Stimulated activated CD4-positive, alpha-beta T cell treated with anti-CD3 and anti-CD28 coated beads, Interleukin-4, amount 100 ng/mL, for 1 hour (primary cell): ENCODE results near the gene SULT1A1.
"Not testable (repeated sequence)": the region's sequence is repeated elsewhere in the genome, so short reads cannot be mapped to it uniquely, and the experiment has no call there.

ENCODE experiments used
- DNase-seq: peaks from one replicate; pipeline ENCODE4 v3.0.0-alpha.2; 2020

SULT1A1 gene

DNA sequence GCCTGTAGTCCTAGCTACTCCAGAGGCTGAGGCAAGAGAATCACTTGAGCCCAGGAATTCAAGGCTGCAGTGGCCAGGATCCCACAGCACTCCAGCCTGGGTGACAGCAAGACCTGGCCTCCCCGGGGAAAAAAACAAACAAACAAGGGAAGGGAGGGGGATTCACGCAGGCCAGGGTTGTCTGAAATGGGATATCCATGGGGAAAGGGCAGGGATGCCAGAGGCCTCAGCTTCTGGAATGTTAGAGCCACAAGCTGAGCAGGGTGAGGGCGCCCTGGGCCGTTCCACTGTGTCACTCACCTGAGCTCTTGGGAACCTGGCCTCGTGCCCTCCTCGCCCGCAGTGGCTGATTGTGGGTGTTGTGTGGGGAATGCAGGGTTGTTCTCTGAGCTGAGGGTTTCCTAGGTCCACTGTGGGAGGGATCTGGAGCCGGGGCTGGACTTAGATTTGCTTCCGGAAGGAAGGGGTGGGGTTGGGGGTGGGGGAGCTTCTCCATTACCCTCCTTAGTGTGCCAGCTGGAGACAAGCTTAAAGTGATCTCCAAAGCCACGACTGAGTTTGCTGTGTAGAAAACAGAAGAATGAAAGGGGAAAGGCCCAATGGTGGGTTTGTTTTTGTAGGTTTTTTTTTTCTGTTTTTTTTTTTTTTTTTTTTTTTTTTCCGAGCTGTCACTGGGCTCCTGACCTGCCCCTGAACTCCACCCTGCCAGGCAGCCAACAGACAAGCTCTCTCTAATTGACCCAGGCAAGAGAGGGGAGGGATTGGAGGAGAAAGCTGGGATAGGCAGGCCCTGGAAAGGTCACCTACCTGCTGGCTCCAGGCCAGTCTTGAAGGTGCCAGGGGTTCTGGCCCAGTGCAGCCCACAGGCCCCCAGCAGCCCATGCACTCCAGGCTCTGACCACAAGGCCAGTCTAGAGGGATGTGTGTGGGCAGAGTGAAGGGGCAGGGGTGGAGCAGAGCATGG is at the start of gene SULT1A1:
Gene SULT1A1, minus strand, starts transcription at position 414 of the 964 bp plus-strand sequence. CDS start 1,189 bp downstream, outside the sequence.
- DNase-seq, result no peak

DNA sequence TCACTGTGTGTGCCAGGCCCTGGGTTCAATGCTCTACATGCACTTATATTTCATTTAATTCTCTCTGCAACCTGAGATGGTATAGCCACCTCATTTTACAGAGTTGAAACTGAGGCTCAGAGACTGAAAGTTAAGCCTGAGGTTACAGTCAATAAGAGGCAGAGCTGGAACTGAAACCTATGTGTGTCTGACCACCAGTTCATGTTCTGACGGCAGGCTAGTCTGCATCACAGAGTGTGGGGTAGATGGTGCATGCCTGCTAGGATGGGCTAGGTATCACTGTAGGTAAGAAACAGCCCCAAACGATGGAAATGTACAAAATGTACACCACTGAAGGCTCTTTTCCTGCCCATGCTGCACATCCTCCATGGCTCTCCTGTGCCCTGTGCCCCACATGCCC is 30.1 kb upstream of the SULT1A1 start:
- not testable (repeated sequence) for DNase-seq

DNA sequence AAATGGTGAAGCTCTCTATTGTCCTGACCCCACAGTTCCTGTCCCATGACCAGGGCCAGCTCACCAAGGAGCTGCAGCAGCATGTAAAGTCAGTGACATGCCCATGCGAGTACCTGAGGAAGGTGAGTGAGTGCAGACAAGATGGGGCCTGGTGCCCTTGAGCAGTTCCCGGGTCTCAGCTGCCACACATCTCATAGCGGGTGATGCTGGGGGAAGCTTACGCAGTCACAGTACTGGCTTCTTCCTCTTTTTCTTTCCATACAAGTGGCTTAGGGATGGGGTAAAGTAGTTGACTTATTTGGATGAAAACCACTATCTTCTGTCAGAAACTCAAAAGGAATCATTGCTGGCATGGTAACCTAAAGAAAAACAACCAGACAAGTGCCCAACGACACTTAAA is 28.5 kb upstream of the SULT1A1 start:
- not testable (repeated sequence) for DNase-seq

DNA sequence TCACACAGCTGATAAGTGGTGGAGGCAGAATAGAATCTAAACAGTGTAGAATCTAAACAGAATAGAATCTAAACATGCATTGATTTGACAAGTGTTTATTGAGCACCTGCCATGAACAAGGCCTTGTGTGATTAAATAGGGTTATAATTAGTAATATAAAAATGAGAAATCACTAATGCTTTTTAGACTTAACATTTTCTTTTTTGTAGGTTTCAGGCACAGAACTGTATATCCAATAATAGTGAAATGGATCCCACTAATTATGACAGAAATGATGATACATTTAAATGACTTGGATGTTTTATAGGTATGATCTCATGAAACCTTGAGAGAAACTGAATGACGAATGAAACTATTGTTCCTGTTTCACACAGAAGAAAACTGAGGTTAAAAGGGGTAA is 27.9 kb upstream of the SULT1A1 start, which contains the start of gene NPIPB8:
Gene NPIPB8, plus strand, starts transcription at position 301 of the 400 bp plus-strand sequence. CDS start 296 bp downstream, outside the sequence.
- DNase-seq, result not testable (repeated sequence)

DNA sequence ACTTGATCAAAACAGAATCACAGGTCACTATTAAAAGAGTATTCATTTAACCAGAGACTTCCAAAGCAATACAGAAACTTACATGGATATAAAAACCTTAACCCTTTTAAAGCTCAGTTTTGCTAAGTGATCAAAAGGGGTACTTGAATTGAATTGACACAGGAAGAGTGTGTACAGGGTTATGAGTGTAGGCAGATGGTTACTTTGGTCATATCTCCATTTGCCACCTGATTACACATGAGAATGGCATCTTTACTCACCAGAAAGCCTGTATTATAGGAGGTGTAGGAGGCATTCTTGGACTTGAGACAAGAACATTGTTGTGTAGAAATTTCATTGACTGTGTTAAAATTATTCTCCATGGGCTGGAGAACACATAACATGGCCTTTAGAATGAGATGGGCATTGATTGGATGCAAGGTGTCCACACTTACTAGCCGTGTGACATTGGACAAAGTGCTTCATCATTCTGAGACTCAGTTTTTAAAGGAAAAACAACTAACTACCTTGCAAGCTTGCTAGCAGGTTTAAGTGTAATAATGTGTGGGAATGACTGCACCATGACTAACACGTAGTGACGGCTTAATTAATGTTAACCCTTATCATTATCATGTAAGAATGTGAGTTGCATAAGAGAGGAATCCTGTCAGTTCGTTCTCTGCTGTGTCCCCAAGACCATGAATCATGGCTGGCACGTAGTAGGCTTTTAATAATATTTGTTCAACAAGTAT is 26.4 kb upstream of the SULT1A1 start:
- not testable (repeated sequence) for DNase-seq

DNA sequence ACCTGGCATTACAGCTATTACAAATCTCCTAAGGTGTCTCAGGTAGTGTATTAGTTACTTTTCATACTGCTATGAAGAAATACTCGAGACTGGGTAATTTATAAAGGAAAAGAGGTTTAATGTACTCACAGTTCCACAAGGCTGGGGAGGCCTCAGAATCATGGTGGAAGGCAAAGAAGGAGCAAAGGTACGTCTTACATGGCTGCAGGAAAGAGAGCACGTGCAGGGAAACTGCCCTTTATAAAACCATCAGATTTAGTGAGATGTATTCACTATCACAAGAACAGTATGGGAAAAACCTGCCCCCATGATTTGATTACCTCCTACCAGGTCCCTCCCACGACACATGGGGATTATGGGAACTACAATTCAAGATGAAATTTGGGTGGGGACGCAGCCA is 21.1 kb upstream of the SULT1A1 start:
- DNase-seq, result not testable (repeated sequence)

DNA sequence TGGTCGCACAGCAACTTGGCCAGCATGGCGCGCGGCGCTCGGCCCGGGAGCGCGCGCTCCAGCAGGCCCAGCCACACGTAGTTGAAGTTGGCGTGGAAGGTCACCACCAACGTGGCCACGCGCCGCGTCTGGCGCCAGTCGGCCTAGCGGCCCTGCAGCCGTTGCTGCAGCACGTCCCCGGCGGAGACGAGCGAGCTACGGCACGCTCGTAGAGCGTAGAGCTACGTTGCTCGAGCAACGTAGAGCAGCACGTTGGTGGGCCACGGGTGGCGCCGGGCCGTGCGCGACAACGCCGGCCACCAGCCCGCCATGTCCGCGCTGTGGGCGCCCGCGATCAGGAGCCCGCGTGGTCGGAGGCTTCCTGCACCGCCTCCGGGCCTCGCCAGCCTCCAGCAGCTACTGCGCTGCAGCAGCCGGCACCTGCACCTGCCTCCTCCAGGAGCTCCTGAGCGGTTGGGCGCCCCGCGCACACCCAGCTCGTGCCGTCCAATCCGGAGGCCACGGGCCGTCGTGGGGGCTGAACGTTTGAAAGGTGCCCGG is 13.4 kb upstream of the SULT1A1 start:
- DNase-seq, result peak; percentile 73

DNA sequence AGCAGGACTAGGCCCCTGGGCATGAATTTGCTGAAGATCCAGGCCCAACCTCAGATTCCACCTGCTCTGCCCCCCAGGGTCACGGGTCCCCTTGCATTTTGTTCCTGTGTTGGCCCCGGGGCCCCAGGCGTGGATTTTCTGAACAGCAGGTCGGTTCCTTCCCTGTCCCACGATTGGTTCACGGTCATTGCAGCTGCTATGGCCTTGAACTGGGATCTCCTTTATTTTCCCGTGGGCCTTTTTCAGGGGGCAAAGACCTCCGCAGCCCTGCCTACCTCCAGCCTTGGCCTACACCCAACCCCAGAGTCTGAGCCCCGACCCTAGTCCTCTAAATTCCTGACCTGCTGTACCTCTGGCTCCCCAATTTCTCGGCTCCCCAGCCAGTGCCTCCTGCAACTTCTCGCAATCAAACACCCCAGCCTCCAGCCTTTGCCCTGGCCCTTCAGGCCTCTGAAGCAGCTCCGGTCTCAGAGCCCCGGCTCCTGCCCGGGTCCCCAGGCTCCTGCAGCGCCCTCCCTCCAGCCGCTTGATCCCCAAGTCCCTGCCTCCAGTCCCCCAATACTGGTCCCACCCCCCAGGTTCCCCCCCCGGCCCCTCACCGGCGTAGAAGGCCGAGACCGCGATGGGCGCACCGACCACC is 12.8 kb upstream of the SULT1A1 start:
- not testable (repeated sequence) for DNase-seq

DNA sequence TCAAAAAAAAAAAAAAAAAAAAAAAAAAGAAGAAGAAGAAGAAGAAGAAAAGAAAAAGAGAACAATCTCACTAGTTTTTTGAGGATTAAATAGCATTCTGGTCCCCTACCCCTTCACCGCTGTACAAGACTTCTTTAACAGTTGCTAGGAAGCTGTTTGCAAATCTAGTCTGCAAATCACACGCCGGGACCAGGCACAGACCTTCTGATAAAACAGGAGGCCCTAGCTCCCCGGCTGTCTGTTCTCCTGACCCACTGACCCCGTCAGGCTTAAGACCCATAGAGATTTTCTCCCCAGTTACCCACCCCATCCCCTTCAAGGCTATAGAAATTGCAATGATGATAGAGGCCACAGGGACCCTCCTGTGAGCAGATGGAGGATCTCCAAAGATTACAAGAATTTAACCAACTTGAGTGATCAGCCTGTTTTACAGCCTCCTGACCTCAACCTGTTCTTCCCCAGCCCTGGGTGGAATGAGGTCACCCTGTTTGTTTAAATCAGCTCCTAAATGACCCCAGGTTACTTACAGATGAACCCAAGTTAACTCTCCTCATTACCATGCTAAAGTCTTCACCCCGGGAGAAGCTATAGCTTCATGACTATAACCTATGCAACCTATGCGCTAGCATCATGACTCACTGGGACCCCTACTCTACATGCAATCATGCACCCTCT is 11.8 kb upstream of the SULT1A1 start:
- no peak for DNase-seq

DNA sequence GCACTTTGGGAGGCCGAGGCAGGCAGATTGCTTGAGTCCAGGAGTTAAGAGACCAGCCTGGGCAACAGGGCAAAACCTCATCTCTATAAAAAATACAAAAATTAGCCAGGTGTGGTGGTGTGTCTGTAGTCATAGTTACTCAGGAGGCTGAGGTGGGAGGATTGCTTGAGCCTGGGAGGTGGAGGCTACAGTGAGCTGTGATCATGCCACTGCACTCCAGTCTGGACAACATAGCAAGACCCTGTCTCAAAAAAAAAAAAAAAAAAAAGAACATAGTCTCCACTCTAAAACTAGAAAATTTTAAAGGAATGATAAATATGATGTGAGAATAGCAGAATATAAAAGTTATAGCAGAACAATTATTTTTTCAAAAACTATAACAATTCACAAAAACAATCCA is 10.5 kb upstream of the SULT1A1 start:
- not testable (repeated sequence) for DNase-seq

DNA sequence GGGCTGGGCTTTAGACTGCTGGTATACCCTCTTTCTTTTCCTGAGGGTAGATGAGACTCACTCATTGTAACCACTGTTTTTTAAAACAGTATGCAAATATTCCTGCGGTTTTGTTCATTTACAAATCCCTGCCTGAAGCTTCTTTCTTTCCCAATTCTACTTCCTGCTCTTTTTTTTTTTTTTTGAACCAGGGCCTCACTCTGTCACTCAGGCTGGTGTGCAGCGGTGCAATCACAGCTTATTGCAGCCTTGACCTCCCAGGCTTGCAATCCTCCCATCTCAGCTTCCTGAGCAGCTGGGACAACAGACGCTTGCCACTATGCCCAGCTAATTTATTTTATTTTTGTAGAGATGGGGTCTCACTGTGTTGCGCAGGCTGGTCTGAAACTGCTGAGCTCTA is 8.0 kb upstream of the SULT1A1 start:
- no peak for DNase-seq

DNA sequence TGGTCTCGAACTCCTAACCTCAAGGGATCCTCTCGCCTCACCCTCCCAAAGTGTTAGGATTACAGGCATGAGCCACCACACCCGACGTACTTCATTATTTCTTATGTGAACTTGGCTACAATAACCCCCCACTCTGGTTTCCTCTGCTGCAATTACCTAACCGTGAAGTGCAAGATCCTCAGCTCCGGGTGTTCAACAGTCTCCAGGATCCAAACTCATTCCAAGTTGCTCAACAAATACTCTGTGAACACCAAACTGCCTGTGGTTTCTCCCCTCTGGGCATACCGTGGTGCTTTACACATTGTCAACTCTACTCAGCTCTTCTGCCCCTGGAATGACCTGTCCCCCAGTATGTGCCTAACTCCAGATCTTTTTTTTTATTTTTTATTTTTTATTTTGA is 6.8 kb upstream of the SULT1A1 start:
- DNase-seq, result no peak

DNA sequence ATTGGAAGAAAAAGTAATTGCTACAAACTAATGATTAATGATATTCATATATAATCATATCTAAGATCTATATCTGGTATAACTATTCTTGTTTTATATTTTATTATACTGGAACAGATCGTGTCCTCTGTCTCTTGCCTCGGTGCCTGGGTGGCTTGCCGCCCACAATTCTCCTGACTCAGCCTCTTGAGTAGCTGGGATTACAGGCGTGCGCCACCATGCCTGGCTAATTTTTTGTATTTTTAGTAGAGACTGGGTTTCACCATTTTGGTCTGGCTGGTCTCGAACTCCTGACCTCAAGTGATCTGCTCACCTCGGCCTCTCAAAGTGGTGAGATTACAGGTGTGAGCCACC is 6.4 kb upstream of the SULT1A1 start:
- not testable (repeated sequence) for DNase-seq

DNA sequence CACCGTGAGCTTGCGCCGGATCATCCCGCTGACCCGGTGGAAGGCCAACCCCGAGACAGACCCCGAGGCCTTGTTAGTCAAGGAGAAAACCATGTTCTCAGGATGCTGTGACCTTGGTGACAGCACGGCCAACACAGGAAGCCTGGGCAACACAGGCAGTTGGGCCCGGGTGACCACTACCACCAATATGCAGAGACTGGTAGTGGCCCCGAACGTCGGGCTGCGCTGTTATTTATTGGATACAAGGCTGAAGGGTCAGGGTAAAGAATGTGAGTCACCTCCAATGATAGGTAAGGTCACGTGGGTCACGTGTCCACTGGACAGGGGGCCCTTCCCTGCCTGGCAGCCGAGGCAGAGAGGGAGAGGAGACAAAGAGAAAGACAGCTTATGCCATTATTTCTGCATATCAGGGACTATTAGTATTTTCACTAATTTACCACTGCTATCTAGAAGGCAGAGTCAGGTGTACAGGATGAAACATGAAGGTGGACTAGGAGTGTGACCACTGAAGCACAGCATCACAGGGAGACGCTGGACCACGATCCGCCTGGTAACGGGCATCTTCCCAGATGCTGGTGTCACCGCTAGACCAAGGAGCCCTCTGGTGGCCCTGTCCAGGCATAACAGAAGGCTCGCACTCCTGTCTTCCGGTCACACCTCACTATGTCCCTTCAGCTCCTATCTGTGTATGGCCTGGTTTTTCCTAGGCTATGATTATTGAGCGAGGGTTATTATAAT is 5.8 kb upstream of the SULT1A1 start:
- DNase-seq, result not testable (repeated sequence)

DNA sequence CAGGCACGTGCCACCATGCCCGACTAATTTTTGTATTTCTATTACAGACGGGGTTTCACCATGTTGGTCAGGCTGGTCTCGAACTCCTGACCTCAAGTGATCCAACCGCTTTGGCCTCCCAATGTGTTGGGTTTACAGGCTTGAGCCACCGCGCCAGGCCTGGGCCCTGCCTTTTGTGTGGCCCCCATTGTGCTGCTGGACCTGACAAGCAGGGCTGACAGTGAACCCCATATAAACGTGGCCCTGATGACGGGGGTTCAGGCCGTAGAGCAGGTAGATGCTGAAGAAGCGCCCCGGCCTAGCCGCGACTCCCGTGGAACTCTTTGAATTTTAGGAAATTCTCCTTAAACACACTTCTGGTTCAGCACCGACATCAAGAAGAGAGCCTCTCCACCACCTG is 4.7 kb upstream of the SULT1A1 start:
- not testable (repeated sequence) for DNase-seq

DNA sequence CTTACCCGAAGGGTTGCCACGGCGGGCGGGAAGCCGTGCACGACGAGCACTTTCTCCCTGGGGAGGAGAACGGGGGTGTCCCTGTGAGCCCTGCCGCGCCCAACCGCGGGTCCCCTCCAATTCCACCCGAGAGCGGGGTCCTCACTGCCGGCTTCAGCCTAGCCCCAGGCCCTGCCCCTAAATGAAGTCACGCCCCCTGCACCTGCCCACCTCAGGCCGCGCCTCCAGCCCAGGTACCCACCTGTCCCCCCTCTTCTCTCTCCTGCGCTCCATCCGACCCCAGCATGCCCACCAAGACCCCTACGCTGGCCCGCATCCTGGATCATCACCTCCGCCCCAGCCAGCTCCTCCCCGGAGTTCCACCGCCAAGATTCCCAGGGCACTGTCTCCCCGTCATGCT is 4.1 kb upstream of the SULT1A1 start:
- DNase-seq, result not testable (repeated sequence)

DNA sequence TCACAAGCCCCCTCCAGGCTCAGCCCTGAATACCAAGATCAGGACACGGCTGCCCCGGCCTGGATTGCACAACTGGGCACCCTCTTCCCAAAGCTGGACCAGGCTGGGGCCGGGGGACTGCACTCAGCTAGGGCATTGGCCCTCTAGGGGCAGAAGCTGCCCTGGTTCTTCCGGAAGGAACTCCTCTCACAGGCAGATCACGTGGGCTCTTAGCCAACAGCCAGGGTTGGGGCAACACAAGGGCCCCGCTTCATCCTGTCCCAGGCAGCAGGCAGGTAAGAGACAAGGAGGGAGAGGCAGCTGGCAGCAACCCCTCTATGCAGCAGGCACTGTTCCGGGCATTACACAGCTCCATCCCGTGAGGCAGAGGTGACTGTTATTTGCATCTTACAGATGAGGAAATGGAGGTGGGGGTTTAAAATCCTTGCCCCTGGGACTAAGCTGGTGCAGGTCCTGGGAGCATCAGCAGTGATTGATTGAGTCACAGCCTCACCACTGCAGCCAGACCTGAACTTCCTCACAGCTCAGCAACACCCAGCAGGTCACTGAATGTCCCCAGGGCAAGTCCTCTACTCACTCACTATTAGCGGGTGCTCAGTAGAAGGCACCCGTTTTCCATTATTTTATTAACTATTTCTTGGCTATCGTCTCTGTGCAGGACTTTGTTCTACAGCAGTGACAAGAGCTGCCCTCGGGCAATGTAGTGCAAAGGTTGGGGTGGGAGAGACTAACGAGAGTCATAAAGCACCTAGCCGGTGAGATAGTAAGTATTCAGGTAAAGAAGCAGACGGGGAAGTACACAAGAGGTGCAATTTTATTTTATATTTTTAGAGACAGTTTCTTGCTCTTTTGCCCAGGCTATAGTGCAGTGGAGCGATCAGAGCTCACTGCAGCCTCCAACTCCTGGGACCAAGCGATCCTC is 2.8 kb upstream of the SULT1A1 start:
- DNase-seq, result not testable (repeated sequence)

DNA sequence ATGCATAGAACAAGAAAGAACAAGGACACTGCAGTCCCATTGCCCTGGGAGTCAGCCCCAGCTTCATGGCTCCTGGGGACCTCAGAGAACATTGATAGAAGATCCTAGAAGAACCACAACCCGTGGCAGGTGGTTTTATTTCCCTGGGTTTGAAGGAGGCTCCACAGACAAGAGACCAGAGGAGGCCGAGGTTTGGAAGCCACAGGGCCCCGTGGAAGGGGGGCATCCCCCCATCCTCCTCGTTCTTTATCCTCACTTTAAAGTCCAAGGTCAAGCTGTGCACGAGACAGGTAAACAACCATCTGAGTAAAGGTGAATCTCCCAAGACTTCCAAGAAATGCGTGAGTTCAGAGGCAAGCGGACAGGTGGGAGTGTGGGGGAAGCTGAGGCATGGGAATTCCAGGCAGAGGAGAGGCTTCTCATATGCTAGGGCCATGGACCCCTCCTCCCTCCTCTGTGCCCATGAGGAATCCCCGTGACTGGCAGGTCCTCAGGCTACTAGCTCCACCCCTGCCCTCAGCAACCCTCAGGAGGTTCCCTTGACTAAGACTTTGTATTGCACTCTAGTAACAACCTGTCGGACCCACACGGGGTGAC is 849 bp upstream of the SULT1A1 start:
- DNase-seq, result no peak

DNA sequence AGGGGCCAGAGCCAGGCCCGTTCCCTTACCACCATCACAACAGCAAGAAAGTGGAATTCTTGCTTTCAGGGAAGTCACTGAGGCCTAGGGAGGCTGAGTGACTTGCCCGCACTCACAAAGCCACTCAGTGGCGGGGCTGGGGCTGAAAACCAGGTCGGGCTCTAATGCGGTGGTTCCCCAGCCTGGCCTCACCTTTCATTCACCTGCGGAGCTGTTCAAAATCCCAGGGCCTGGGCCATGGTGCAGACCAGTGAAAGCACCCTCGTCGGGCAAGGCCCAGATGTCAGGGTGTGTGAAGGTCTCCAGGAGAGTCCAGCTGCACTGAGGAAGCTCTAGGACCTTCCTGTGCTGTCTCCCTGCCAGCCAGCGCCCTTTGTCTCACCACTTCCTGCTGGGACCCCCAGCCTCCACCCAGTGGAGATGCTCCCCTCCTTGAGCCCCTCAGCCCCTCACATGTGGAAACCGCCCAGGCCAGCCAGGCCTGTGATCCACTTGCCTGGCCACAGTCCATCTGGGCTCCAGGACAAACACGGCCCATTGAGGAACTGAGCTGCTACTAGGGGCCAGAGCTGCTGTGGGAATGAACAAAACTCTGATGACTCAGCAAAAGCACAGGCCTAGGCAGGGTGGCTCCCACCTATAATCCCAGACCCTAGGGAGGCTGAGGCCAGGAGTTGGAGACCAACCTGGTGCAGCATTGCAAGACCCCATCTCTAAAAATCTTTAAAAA is 812 bp downstream of the SULT1A1 start:
- not testable (repeated sequence) for DNase-seq
